Measurements from ENCODE around the gene PKP1. TPM values are rescaled to one million over a fixed set of nuclear protein-coding genes. Genes with fewer than 3 reads are reported as not detected.
A peak's percentile ranks its signal among the peaks of the same experiment; 100 is the strongest.

PKP1 gene
- total and polyA plus RNA-seq, 2 donors (not counting 3 experiments of a cell fraction or from before 2014, with no cell fraction given), result 0.01 TPM; not detected in 1

DNA sequence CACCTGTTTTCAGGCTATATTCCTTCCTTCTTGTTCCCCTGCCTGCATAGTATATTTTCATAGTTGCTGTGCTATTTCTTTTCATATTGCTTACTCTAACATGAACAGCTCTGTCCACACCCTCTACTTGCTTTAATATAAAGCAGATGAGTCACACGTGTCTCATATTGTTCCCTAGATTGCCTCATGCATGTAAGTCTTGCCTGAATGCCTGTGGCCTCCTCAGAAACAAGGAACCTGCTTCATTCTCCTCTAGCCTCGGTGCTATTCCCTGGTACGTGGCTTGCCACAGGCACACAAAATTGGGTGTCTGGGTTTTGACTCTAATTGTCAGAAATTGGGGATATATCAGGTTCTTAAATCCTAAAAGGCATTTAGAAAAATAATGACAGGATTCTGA is 16.5 kb upstream of the PKP1 start:
- Histone ChIP-seq H3K27me3 (ENCODE audit: control insufficient read depth in 2 of 2, insufficient read depth in 2 of 2, low read length in 2 of 2) (peaks cover 0 to 4% of the 10 kb centered on the region in 2 experiments), H3K9me1 (replicated peaks; ENCODE audit: control insufficient read depth, extremely low read depth, insufficient read depth, low read length) (no peaks in the 10 kb centered on the region), H3K9ac (replicated peaks; ENCODE audit: extremely low read depth, insufficient read depth, low read length) (no peak overlapping the region), H3K4me3 (replicated peaks in 1 of 3; ENCODE audit: insufficient read depth in 1 of 3, low read depth in 1 of 3, low read length in 3 of 3) (no peak overlapping the region), H3K4me2 (ENCODE audit: insufficient read depth, low read length) (no peak overlapping the region), H3K27ac (ENCODE audit: insufficient read depth, low read depth, low read length) (no peak overlapping the region), H2AFZ (ENCODE audit: low read depth, low read length) (no peak overlapping the region), H4K20me1 (replicated peaks; ENCODE audit: control insufficient read depth, extremely low read depth, insufficient read depth, low read length) (no peaks in the 10 kb centered on the region), H3K36me3 (ENCODE audit: control insufficient read depth in 2 of 2, extremely low read depth in 1 of 2, insufficient read depth in 2 of 2, low read length in 2 of 2) (no peaks in the 10 kb centered on the region), H3K79me2 (ENCODE audit: control insufficient read depth, insufficient read depth, low read length) (no peaks in the 10 kb centered on the region), H3K4me1 (ENCODE audit: control insufficient read depth, extremely low read depth, insufficient read depth, low read length) (no peaks in the 10 kb centered on the region), H3K9me3 (replicated peaks; ENCODE audit: control insufficient read depth, insufficient read depth, low read length) (no peaks in the 10 kb centered on the region)
- CTCF ChIA-PET, result interaction anchor here (0.7 to 1.7 kb wide), 8 partner anchors 14 to 95 kb away, joined by 3 to 6 read pairs (median 4); partner anchors contain the start of gene PKP1
- TF ChIP-seq, protein P1, sequence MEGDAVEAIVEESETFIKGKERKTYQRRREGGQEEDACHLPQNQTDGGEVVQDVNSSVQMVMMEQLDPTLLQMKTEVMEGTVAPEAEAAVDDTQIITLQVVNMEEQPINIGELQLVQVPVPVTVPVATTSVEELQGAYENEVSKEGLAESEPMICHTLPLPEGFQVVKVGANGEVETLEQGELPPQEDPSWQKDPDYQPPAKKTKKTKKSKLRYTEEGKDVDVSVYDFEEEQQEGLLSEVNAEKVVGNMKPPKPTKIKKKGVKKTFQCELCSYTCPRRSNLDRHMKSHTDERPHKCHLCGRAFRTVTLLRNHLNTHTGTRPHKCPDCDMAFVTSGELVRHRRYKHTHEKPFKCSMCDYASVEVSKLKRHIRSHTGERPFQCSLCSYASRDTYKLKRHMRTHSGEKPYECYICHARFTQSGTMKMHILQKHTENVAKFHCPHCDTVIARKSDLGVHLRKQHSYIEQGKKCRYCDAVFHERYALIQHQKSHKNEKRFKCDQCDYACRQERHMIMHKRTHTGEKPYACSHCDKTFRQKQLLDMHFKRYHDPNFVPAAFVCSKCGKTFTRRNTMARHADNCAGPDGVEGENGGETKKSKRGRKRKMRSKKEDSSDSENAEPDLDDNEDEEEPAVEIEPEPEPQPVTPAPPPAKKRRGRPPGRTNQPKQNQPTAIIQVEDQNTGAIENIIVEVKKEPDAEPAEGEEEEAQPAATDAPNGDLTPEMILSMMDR (IDR thresholded peaks at IDR 0.05; ENCODE audit: extremely low read depth in 1 of 2, insufficient read depth in 1 of 2, low read depth in 1 of 2, low read length in 2 of 2), result no peak
- peak; percentile 66 for TF ChIP-seq FOS (IDR thresholded peaks at IDR 0.05; ENCODE audit: borderline replicate concordance, insufficient read depth, low read length)
- dilution Hi-C loops (cut with MboI; ENCODE audit: extremely low pct_ligation_motif_present, low sequenced_read_pairs) (no loop called here), intact Hi-C loops (cut with micrococcal nuclease) (no loop called here)
- FAIRE-seq (no peak), DNase-seq (ENCODE audit: low read depth, low spot score) (no peak)
- no TSS peak for BruUV-seq (replicated peaks)
- POLR2A ChIA-PET, result no interaction called here

DNA sequence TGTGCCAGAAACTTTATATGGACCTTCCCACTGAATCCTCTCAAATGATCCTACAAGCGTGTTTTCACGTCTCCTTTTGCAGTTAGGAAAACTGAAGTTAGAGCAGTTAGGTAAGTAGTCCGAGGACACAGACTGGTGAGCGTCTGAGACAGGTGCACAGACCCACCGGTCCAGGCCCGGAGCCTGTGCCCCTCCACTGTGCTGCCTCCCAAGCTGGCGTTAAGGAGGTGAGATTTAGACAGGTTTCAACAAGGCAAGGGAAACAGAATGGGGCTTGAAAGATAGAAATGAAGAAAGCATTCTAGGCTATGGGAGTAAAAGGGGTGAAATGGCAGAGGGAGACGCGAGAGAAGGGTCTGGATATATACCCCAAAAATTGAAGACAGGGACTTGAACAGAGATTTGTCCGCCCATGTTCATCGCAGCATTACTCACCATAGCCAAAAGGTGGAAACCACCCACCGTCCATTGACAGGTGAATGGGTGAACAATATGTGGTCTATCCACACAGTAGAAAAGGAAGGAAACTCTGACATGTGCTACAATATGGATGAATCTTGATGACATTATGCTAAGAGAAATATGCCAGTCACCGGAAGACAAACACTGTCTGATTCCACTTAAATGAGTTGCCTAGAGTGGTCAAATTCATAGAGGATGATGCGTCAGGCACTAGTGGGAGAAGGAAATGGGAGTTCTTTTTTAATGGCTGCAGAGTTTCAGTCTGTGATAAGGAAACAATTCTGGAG is 15.7 kb upstream of the PKP1 start:
- Histone ChIP-seq H2AFZ (ENCODE audit: low read depth, low read length) (no peak overlapping the region), H3K9ac (replicated peaks; ENCODE audit: extremely low read depth, insufficient read depth, low read length) (no peak overlapping the region), H3K4me3 (replicated peaks in 1 of 3; ENCODE audit: insufficient read depth in 1 of 3, low read depth in 1 of 3, low read length in 3 of 3) (no peak overlapping the region), H3K4me2 (ENCODE audit: insufficient read depth, low read length) (no peak overlapping the region), H3K9me1 (replicated peaks; ENCODE audit: control insufficient read depth, extremely low read depth, insufficient read depth, low read length) (no peaks in the 10 kb centered on the region), H3K79me2 (ENCODE audit: control insufficient read depth, insufficient read depth, low read length) (no peaks in the 10 kb centered on the region), H3K27me3 (ENCODE audit: control insufficient read depth in 2 of 2, insufficient read depth in 2 of 2, low read length in 2 of 2) (peaks cover 0 to 4% of the 10 kb centered on the region in 2 experiments), H3K4me1 (ENCODE audit: control insufficient read depth, extremely low read depth, insufficient read depth, low read length) (no peaks in the 10 kb centered on the region), H4K20me1 (replicated peaks; ENCODE audit: control insufficient read depth, extremely low read depth, insufficient read depth, low read length) (no peaks in the 10 kb centered on the region), H3K9me3 (replicated peaks; ENCODE audit: control insufficient read depth, insufficient read depth, low read length) (no peaks in the 10 kb centered on the region), H3K36me3 (ENCODE audit: control insufficient read depth in 2 of 2, extremely low read depth in 1 of 2, insufficient read depth in 2 of 2, low read length in 2 of 2) (no peaks in the 10 kb centered on the region), H3K27ac (ENCODE audit: insufficient read depth, low read depth, low read length) (no peak overlapping the region)
- intact Hi-C loops (cut with micrococcal nuclease), result no loop called here
- DNase-seq (ENCODE audit: low read depth, low spot score) (no peak), FAIRE-seq (no peak)
- ChIA-PET POLR2A (no interaction called here), CTCF (interaction anchor here (1.3 to 1.6 kb wide), 2 partner anchors 15 to 94 kb away, joined by 4 read pairs; partner anchors contain the start of gene PKP1)
- no TSS peak for BruUV-seq (replicated peaks)
- TF ChIP-seq EZH2 (IDR thresholded peaks at IDR 0.05; ENCODE audit: borderline replicate concordance, low read depth, low read length, severe bottlenecking) (no peak), GATA2 (IDR thresholded peaks at IDR 0.05; ENCODE audit: insufficient read depth, insufficient read length, low read depth, low read length) (peak; percentile 11), FOS (IDR thresholded peaks at IDR 0.05; ENCODE audit: borderline replicate concordance, insufficient read depth, low read length) (peak; percentile 56)
- TF ChIP-seq, protein P1 (IDR thresholded peaks at IDR 0.05; ENCODE audit: extremely low read depth in 1 of 2, insufficient read depth in 1 of 2, low read depth in 1 of 2, low read length in 2 of 2), result no peak
- dilution Hi-C loops (cut with MboI; ENCODE audit: extremely low pct_ligation_motif_present, low sequenced_read_pairs), result no loop called here
